ENCODE results near the gene SIRPA.

The SIRPA gene

DNA sequence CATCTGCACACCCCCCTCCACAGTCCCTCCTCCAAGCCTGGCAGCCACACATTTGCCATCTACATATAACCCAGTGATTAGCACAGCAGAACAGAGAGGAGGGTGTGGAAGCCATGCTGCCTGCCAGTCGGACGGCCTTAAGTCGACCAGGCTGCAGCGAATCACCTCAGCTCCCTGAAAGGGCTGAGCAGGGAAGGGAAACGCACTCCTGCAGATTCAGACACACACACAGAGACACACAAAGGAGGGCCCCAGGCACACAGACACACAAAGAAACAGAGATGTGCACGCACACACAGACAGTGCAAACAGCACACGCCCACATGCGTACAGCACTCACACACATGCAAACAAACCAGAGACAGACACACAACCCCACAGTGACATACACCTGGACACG, 11.2 kb upstream of the SIRPA start:
- peaks cover 66% of the 10 kb centered on the region for H3K27me3 Mint-ChIP-seq
- no peaks in the 10 kb centered on the region for H3K36me3 Mint-ChIP-seq (ENCODE audit: insufficient read depth)
- H3K27ac Mint-ChIP-seq (ENCODE audit: low read depth), result no peak overlapping the region
- no peak overlapping the region for H3K4me3 Mint-ChIP-seq
- no peaks in the 10 kb centered on the region for H3K4me1 Mint-ChIP-seq
- no peaks in the 10 kb centered on the region for H3K9me3 Mint-ChIP-seq
- no peak for ATAC-seq (replicated peaks; ENCODE audit: extremely low read depth, poor library complexity, severe bottlenecking)
- DNase-seq (ENCODE audit: low spot score in 2 of 2), result no peak

- Mint-ChIP-seq H3K36me3 (ENCODE audit: insufficient read depth) (no peaks in the 10 kb centered on the region), H3K27me3 (peaks cover 70% of the 10 kb centered on the region), H3K4me3 (no peak overlapping the region), H3K27ac (ENCODE audit: low read depth) (no peak overlapping the region), H3K9me3 (no peaks in the 10 kb centered on the region), H3K4me1 (no peaks in the 10 kb centered on the region)
- DNase-seq (ENCODE audit: low spot score in 2 of 2), result no peak
- ATAC-seq (replicated peaks; ENCODE audit: extremely low read depth, poor library complexity, severe bottlenecking), result no peak
Observed at GRCh38 chr20:1885254-1885653, 10.0 kb upstream of the SIRPA start.

- DNase-seq (ENCODE audit: low spot score in 2 of 2) (no peak), ATAC-seq (replicated peaks; ENCODE audit: extremely low read depth, poor library complexity, severe bottlenecking) (no peak)
- no peak overlapping the region for H3K27ac Mint-ChIP-seq (ENCODE audit: low read depth)
- H3K4me1 Mint-ChIP-seq, result no peaks in the 10 kb centered on the region
- H3K36me3 Mint-ChIP-seq (ENCODE audit: insufficient read depth), result no peaks in the 10 kb centered on the region
- H3K9me3 Mint-ChIP-seq, result no peaks in the 10 kb centered on the region
- H3K4me3 Mint-ChIP-seq, result no peak overlapping the region
- H3K27me3 Mint-ChIP-seq, result peaks cover 70% of the 10 kb centered on the region
Observed at GRCh38 chr20:1885940-1886693, 9.1 kb upstream of the SIRPA start.

GRCh38 chr20:1887321-1887720, 7.9 kb upstream of the SIRPA start:
- Mint-ChIP-seq H3K27ac (ENCODE audit: low read depth) (no peak overlapping the region), H3K9me3 (no peaks in the 10 kb centered on the region), H3K4me1 (no peaks in the 10 kb centered on the region), H3K4me3 (no peak overlapping the region), H3K27me3 (peaks cover 72% of the 10 kb centered on the region), H3K36me3 (ENCODE audit: insufficient read depth) (no peaks in the 10 kb centered on the region)
- no peak for DNase-seq (ENCODE audit: low spot score in 2 of 2)
- no peak for ATAC-seq (replicated peaks; ENCODE audit: extremely low read depth, poor library complexity, severe bottlenecking)

- H3K4me1 Mint-ChIP-seq, result no peaks in the 10 kb centered on the region
- H3K36me3 Mint-ChIP-seq (ENCODE audit: insufficient read depth), result no peaks in the 10 kb centered on the region
- DNase-seq (ENCODE audit: low spot score in 2 of 2), result no peak
- peaks cover 76% of the 10 kb centered on the region for H3K27me3 Mint-ChIP-seq
- H3K9me3 Mint-ChIP-seq, result no peaks in the 10 kb centered on the region
- no peak overlapping the region for H3K27ac Mint-ChIP-seq (ENCODE audit: low read depth)
- ATAC-seq (replicated peaks; ENCODE audit: extremely low read depth, poor library complexity, severe bottlenecking), result no peak
- no peak overlapping the region for H3K4me3 Mint-ChIP-seq
Observed at GRCh38 chr20:1887756-1888155, 7.5 kb upstream of the SIRPA start.

- no peak overlapping the region for H3K4me3 Mint-ChIP-seq
- peaks cover 85% of the 10 kb centered on the region for H3K27me3 Mint-ChIP-seq
- no peaks in the 10 kb centered on the region for H3K9me3 Mint-ChIP-seq
- no peaks in the 10 kb centered on the region for H3K4me1 Mint-ChIP-seq
- ATAC-seq (replicated peaks; ENCODE audit: extremely low read depth, poor library complexity, severe bottlenecking), result no peak
- H3K27ac Mint-ChIP-seq (ENCODE audit: low read depth), result no peak overlapping the region
- H3K36me3 Mint-ChIP-seq (ENCODE audit: insufficient read depth), result no peaks in the 10 kb centered on the region
- no peak for DNase-seq (ENCODE audit: low spot score in 2 of 2)
Observed at GRCh38 chr20:1888796-1889463, 6.3 kb upstream of the SIRPA start.

DNA sequence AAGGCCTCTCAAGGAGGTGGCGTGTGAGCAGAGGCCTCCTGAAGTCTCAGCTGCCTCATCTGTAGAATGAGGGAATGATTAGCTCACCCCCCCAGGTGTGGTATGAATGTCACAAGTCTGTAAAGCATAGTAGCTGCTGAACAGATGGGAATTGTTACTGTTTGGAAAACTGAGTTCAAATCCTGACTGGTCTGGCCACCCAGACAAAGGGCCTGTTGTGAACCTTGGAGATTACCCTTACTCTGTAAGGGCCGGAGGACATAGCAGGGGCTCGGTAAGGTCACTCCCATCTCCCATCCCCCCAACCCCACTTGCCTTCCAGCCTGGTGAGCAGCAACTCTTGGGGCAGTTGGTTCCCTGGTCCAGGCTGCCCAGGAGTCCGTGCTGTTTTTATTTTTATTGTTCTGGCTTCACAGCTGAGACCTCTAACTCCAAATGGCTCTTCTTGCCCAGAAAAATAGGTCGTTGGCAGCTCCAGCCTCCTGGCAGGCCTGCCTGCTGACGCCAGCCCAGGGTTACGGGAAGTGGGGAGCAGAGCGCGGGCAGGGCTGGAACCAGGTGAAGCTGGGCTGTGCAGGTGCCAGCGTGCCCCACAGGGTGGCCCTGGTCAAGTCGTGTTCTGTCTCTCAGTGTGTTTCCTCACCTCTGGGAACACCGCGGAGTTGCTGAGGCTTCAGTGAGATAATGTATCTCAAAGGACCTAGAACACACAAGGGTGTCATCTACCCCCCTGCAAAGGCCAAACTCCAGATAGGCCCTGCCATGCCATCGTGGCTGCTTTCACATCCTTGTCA, 4.5 kb upstream of the SIRPA start:
- DNase-seq (ENCODE audit: low spot score in 2 of 2) (no peak), ATAC-seq (replicated peaks; ENCODE audit: extremely low read depth, poor library complexity, severe bottlenecking) (no peak)
- Mint-ChIP-seq H3K4me1 (peaks cover 2% of the 10 kb centered on the region), H3K36me3 (ENCODE audit: insufficient read depth) (no peaks in the 10 kb centered on the region), H3K27me3 (peaks cover 84% of the 10 kb centered on the region), H3K4me3 (no peak overlapping the region), H3K27ac (ENCODE audit: low read depth) (no peak overlapping the region), H3K9me3 (no peaks in the 10 kb centered on the region)

GRCh38 chr20:1891263-1892118, 3.7 kb upstream of the SIRPA start:
- Mint-ChIP-seq H3K36me3 (ENCODE audit: insufficient read depth) (no peaks in the 10 kb centered on the region), H3K27ac (ENCODE audit: low read depth) (no peak overlapping the region), H3K27me3 (peaks cover 84% of the 10 kb centered on the region), H3K4me1 (peaks cover 5% of the 10 kb centered on the region), H3K9me3 (no peaks in the 10 kb centered on the region), H3K4me3 (no peak overlapping the region)
- no peak for ATAC-seq (replicated peaks; ENCODE audit: extremely low read depth, poor library complexity, severe bottlenecking)
- no peak for DNase-seq (ENCODE audit: low spot score in 2 of 2)

- Mint-ChIP-seq H3K9me3 (no peaks in the 10 kb centered on the region), H3K4me1 (peaks cover 5% of the 10 kb centered on the region)
Observed at GRCh38 chr20:1892119-1892385, 3.2 kb upstream of the SIRPA start.

DNA sequence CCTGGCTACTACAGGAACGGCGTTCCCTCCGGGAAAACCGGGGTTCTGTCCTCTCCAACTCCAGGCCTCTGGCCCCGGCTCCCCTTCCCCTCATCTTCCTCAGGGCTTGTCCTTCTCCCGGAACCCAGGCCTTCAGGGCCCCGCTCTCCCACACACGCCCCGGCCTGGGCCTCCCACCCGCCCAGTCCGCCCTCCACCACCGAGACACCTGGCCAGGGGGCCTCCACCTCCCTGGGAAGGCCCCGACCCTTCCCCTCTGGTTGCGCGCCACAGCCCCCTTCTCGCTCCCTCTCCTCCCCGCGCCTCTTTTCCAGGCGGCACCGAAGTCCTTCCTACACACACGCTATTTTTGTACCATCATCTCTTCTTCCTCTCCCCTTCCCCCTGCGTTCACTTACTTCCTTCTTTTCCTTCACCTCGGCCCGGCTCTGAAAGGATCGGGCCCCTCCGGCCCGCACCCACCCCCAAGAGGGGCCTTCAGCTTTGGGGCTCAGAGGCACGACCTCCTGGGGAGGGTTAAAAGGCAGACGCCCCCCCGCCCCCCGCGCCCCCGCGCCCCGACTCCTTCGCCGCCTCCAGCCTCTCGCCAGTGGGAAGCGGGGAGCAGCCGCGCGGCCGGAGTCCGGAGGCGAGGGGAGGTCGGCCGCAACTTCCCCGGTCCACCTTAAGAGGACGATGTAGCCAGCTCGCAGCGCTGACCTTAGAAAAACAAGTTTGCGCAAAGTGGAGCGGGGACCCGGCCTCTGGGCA, 1.3 kb upstream of the SIRPA start:
- peak overlapping the region; percentile 10 for H3K4me3 Mint-ChIP-seq
- no peak for DNase-seq (ENCODE audit: low spot score in 2 of 2)
- H3K4me1 Mint-ChIP-seq, result peaks cover 5% of the 10 kb centered on the region
- H3K27ac Mint-ChIP-seq (ENCODE audit: low read depth), result no peak overlapping the region
- H3K36me3 Mint-ChIP-seq (ENCODE audit: insufficient read depth), result no peaks in the 10 kb centered on the region
- no peak for ATAC-seq (replicated peaks; ENCODE audit: extremely low read depth, poor library complexity, severe bottlenecking)
- H3K27me3 Mint-ChIP-seq, result peaks cover 84% of the 10 kb centered on the region
- no peaks in the 10 kb centered on the region for H3K9me3 Mint-ChIP-seq

More at GRCh38 chr20:1892119-1892385, 3.2 kb upstream of the SIRPA start:
- Mint-ChIP-seq H3K4me3 (no peak overlapping the region), H3K27me3 (peaks cover 84% of the 10 kb centered on the region), H3K27ac (ENCODE audit: low read depth) (no peak overlapping the region), H3K36me3 (ENCODE audit: insufficient read depth) (no peaks in the 10 kb centered on the region)
- no peak for DNase-seq (ENCODE audit: low spot score in 2 of 2)
- no peak for ATAC-seq (replicated peaks; ENCODE audit: extremely low read depth, poor library complexity, severe bottlenecking)

GRCh38 chr20:1894471-1894950, 696 bp upstream of the SIRPA start:
- Mint-ChIP-seq H3K36me3 (ENCODE audit: insufficient read depth) (peaks cover under 1% of the 10 kb centered on the region), H3K27ac (ENCODE audit: low read depth) (no peak overlapping the region), H3K27me3 (peaks cover 90% of the 10 kb centered on the region), H3K9me3 (no peaks in the 10 kb centered on the region), H3K4me1 (peaks cover 5% of the 10 kb centered on the region), H3K4me3 (peak overlapping the region; percentile 68)
- ATAC-seq (replicated peaks; ENCODE audit: extremely low read depth, poor library complexity, severe bottlenecking) (peak; percentile 24), DNase-seq (ENCODE audit: low spot score in 2 of 2) (no peak)

Data from central memory CD8-positive, alpha-beta T cell (primary cell).